ENCODE measurements around the gene TGM5. TPM values are rescaled to one million over a fixed set of nuclear protein-coding genes. Genes with fewer than 3 reads are reported as not detected.

TGM5 gene
- total and polyA plus RNA-seq, 4 donors = 0.15 TPM; not detected in 3

DNA sequence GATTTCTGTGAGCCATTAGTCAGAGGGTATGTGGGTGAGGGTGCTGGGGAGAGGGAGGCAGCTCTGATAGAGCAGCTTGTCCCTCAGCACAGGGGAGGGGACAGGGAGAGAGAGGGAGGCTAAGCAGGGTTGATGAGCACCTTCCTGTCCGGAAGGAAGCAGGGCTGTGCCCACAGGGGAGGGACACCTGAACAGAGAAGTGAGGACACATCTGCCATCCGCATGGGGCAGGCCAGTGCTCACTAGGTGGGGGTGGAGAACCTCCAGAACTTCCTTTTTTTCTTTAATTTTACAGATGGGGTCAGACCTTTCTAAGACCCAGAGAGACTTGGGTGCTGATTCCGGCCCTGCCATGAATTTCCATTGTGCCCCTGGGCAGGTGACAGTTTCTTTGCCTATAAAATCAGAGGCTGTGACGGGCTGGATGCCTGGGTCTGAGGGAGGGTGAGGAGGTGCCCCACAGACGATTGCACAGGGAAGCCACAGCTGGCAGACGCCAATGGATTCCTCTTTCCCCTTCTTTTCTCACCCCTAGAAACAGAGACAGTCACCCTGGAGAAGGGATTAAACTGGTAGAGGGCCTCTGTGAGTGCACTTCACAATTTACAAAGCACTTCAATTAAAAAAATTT, 4.1 kb upstream of the TGM5 start:
- H3K27me3 ChIP-seq (ENCODE audit: control insufficient read depth in 3 of 3, insufficient read depth in 3 of 3, low read length in 2 of 3) = no peaks in the 10 kb centered on the region
- no peak overlapping the region for H3K27ac ChIP-seq (ENCODE audit: low read depth in 1 of 2, low read length in 1 of 2)
- H3K4me3 ChIP-seq = no peak overlapping the region
- WGBS, 2 donors = 15 to 35% methylated on average over 6 of the region's 6 CpGs
- no peak overlapping the region for H3K9ac ChIP-seq (ENCODE audit: insufficient read depth in 1 of 2, low read length in 2 of 2)
- no peaks in the 10 kb centered on the region for H3K4me1 ChIP-seq (ENCODE audit: control insufficient read depth in 5 of 5, insufficient read depth in 5 of 5, low read length in 5 of 5)
- TF ChIP-seq CTCF (IDR thresholded peaks at IDR 0.05; ENCODE audit: control extremely low read depth, extremely low read depth) = no peak
- ATAC-seq (ENCODE audit: insufficient read depth, low FRiP score) = no peak
- H3K9me3 ChIP-seq (ENCODE audit: control insufficient read depth in 4 of 4, insufficient read depth in 3 of 4, low read length in 3 of 4) = peaks cover 0 to 5% (median 1%) of the 10 kb centered on the region in 4 donors
- no peak for DNase-seq
- H3K36me3 ChIP-seq (ENCODE audit: control insufficient read depth in 4 of 4, insufficient read depth in 4 of 4, low read length in 4 of 4) = no peaks in the 10 kb centered on the region

DNA sequence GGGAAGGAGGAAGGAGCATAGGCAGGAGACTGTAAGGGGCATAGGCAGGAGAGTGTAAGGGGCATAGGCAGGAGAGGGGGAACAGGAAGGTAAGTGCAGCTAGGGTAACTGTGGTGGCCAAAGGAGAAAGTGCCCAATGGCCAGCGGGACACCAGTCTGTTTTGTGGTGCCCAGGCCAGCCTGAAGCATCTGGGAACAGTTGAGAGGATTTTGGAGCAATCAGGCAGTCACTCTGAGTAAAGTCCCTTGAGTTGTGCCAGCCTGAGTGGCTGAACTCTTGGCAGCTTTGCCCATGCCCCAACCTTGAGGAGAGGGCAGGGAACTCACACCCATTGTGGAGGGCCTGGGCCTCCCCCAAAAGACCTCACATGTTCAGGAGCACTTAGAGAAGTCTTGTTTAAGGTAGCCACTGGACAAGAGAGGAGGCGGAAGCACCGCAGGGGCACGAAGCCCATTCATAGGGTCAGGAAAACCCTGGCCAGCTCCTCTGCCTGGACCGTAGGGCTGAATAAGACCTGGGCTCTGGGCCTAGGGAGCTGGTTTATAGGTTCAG, 3.5 kb upstream of the TGM5 start:
- Histone ChIP-seq H3K36me3 (ENCODE audit: control insufficient read depth in 4 of 4, insufficient read depth in 4 of 4, low read length in 4 of 4) (no peaks in the 10 kb centered on the region), H3K27ac (ENCODE audit: low read depth in 1 of 2, low read length in 1 of 2) (no peak overlapping the region), H3K27me3 (ENCODE audit: control insufficient read depth in 3 of 3, insufficient read depth in 3 of 3, low read length in 2 of 3) (no peaks in the 10 kb centered on the region), H3K9ac (ENCODE audit: insufficient read depth in 1 of 2, low read length in 2 of 2) (no peak overlapping the region), H3K9me3 (ENCODE audit: control insufficient read depth in 4 of 4, insufficient read depth in 3 of 4, low read length in 3 of 4) (peaks cover 0 to 5% (median 1%) of the 10 kb centered on the region in 4 donors), H3K4me3 (no peak overlapping the region), H3K4me1 (ENCODE audit: control insufficient read depth in 5 of 5, insufficient read depth in 5 of 5, low read length in 5 of 5) (no peaks in the 10 kb centered on the region)
- WGBS, 2 donors = 74 to 81% methylated on average over 5 of the region's 5 CpGs
- no peak for ATAC-seq (ENCODE audit: insufficient read depth, low FRiP score)
- TF ChIP-seq CTCF (IDR thresholded peaks at IDR 0.05; ENCODE audit: control extremely low read depth, extremely low read depth) = no peak
- no peak for DNase-seq

DNA sequence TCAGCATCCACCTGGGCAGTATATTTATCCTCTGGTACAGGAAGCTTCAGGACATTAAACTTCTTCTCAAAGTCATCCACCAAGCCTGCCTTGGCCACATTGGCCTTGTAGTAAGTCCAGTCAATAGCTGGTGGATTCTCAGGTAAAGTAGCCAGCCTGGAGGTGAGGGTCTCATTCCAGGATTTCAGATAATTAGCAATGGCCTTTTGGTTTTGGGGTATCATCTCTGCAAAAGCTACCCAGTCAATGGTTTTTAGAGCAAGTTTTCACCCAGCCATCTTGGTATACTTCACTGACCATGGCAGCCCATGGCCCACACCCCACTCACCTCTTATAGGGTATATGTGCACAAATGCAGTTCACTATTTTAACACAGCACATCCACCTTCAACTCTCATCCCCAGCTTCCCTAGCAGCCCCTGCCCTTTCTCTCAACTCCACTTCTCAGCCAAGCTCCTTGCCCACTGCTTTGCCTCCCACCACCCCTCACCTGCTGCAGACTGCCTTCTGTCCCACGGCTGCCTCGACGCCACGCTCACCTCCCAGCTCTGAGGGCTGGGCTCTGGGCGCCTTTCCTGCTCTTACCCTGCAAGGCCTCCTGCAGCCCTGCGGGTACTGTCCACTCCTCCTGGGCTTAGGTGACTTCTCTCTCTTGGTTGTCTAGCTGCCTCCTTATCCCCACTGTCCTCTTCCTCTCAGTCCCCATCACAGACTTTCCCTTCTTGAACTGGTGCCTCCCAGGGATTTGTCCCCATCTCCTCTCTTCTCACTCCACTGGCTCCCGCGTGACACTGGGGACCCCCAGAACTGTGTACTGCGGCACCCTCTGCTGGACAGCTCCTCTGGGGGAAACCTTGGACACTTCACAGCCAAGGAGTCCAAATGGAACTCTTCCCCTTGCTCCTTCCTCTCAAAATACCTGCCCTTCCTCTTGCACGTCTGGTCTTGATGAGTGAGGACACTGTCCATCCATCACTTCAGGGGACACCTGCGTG, 1.7 kb upstream of the TGM5 start:
- no peak for DNase-seq
- no peak for TF ChIP-seq CTCF (IDR thresholded peaks at IDR 0.05; ENCODE audit: control extremely low read depth, extremely low read depth)
- Histone ChIP-seq H3K9me3 (ENCODE audit: control insufficient read depth in 4 of 4, insufficient read depth in 3 of 4, low read length in 3 of 4) (peaks cover 0 to 5% (median 0%) of the 10 kb centered on the region in 4 donors), H3K9ac (ENCODE audit: insufficient read depth in 1 of 2, low read length in 2 of 2) (no peak overlapping the region), H3K36me3 (ENCODE audit: control insufficient read depth in 4 of 4, insufficient read depth in 4 of 4, low read length in 4 of 4) (no peaks in the 10 kb centered on the region), H3K27me3 (ENCODE audit: control insufficient read depth in 3 of 3, insufficient read depth in 3 of 3, low read length in 2 of 3) (peaks cover 0 to 3% (median 0%) of the 10 kb centered on the region in 3 donors), H3K4me3 (no peak overlapping the region), H3K4me1 (ENCODE audit: control insufficient read depth in 5 of 5, insufficient read depth in 5 of 5, low read length in 5 of 5) (no peaks in the 10 kb centered on the region), H3K27ac (ENCODE audit: low read depth in 1 of 2, low read length in 1 of 2) (no peak overlapping the region)
- no peak for ATAC-seq (ENCODE audit: insufficient read depth, low FRiP score)
- WGBS, 2 donors = 55 to 59% methylated on average over 11 of the region's 11 CpGs
